Measurements from ENCODE around the gene GMDS.

GMDS gene

GRCh38 chr6:2254747-2255146 is 9.3 kb upstream of the GMDS start:
- TF ChIP-seq, protein P1, sequence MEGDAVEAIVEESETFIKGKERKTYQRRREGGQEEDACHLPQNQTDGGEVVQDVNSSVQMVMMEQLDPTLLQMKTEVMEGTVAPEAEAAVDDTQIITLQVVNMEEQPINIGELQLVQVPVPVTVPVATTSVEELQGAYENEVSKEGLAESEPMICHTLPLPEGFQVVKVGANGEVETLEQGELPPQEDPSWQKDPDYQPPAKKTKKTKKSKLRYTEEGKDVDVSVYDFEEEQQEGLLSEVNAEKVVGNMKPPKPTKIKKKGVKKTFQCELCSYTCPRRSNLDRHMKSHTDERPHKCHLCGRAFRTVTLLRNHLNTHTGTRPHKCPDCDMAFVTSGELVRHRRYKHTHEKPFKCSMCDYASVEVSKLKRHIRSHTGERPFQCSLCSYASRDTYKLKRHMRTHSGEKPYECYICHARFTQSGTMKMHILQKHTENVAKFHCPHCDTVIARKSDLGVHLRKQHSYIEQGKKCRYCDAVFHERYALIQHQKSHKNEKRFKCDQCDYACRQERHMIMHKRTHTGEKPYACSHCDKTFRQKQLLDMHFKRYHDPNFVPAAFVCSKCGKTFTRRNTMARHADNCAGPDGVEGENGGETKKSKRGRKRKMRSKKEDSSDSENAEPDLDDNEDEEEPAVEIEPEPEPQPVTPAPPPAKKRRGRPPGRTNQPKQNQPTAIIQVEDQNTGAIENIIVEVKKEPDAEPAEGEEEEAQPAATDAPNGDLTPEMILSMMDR (IDR thresholded peaks at IDR 0.05; ENCODE audit: low read depth, low read length): no peak
- no peak for DNase-seq (ENCODE audit: extremely low read depth, low read depth)

GRCh38 chr6:2249126-2249525 is 3.7 kb upstream of the GMDS start:
- no peak for DNase-seq (ENCODE audit: extremely low read depth, low read depth)
- TF ChIP-seq, protein P1 (IDR thresholded peaks at IDR 0.05; ENCODE audit: low read depth, low read length): no peak

GRCh38 chr6:2247664-2248063 is 2.3 kb upstream of the GMDS start:
- no peak for DNase-seq (ENCODE audit: extremely low read depth, low read depth)
- TF ChIP-seq, protein P1 (IDR thresholded peaks at IDR 0.05; ENCODE audit: low read depth, low read length): no peak

DNA sequence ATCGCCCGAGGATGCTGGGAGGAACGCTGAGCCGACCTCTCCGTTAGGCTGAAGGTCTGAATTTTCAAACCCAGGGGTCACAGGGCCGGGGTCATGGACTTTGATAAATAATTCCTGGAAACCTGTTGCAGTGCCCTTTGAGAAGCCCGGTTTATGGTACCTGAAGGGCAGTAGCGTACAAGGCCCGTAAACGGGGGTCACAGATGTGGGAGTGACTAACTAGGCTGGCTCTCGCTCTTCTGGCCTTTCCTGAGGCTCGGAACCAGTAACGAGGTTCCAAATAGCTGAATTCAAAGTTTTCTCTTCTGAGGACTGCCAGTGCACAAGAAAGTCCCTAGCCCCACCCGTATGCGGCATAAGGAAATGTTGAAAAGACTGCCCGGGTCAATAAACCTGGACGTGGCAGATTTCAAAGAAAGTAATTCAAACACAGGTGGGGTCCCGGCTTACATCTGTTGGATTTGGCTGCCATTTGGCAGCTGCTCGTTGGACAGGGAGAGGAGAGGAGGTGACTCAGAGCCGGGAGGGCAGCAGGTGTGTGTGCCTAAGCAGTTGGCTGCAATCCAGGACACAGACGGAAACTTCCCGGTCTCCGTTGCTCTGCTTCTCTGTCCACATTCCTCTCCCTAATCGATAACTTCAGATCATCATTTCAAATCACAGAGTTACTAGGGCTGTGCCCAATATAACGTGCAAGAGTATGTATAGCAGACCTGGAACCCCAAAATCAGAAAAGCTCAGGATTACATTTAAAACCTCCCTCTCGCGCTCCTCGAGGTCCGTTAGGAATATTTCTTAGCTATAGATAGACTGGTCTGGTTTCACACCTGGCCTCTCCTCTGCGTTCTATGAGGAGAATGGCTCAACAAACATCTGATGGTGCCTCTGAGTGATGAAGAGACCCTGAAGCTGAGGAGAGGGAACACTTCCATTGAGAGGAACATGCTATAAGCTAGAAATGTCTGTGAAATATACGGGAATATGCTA is 765 bp upstream of the GMDS start:
- TF ChIP-seq, protein P1 (IDR thresholded peaks at IDR 0.05; ENCODE audit: low read depth, low read length): no peak
- DNase-seq (ENCODE audit: extremely low read depth, low read depth): no peak

DNA sequence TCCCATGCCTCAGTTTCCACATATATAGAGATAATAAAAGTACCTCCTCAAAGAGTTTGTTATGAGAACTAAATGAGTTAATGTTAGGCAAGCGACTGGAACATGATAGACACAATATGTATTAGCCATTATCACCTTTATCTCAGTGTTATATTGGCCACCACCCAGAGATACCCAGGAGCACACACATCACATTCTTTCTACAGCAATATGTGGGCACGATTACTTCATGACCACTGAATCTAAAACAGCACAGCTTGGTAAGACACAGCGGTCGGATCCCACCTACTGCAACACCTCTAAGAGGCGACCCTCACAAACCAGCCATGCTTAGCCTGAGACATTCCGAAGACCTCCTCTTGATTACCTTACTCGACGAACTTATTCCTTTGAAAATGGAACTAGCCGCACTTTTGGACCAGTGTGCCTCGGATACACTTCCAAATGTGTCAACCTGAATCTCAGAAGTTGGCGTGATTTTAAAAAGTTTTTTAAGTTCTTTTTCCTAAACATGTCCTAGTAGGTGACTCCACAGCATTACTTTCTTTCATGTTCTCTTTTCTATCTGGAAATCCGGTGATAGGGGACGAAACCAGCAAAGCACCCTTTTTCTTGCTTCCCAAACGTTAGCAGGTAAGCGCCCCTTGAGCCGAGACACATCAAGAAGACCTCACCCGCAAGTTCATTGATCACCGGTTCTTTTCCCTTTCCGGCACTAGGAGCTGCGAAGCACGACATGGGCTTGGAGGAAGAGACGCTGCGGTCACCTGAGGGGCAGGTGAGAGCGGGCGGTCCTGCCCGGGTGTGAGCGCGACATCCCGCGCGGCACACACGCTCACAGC is 923 bp downstream of the GMDS start:
- TF ChIP-seq, protein P1 (IDR thresholded peaks at IDR 0.05; ENCODE audit: low read depth, low read length): no peak
- DNase-seq (ENCODE audit: extremely low read depth, low read depth): no peak

DNA sequence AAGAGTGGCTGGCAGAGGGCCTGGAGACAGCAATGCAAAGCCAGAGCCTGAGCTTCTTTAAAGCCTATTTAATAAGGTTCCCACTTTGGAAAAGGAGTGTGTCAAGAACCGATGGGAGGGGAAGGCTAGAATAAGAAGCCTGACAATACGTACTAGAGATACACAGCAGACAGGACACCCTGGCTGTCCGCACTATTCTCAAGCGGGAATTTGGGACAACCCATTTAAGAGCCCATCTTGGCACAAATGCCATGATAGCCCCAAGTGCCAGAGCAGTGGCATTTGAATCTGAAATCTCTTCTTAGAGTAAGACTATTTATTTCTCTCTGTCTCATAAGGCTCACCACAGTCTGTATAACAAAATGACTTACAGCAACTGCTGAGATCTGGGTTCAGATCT is 3.1 kb downstream of the GMDS start:
- TF ChIP-seq, protein P1 (IDR thresholded peaks at IDR 0.05; ENCODE audit: low read depth, low read length): no peak
- DNase-seq (ENCODE audit: extremely low read depth, low read depth): no peak

GRCh38 chr6:2240961-2241360 is 4.4 kb downstream of the GMDS start:
- TF ChIP-seq, protein P1 (IDR thresholded peaks at IDR 0.05; ENCODE audit: low read depth, low read length): no peak
- DNase-seq (ENCODE audit: extremely low read depth, low read depth): no peak

All from AG09319 (cell line).